Nephron (organoid): ENCODE results near the gene STEAP3.

Source experiments
- H3K27ac Mint-ChIP-seq, 3 experiments: 2 replicates each; pipeline ENCODE4 v1.8.0; 2020; ENCODE audit warnings: mixed read lengths in 3 of 3, mild to moderate bottlenecking in 2 of 3, moderate library complexity in 1 of 3
- H3K27me3 Mint-ChIP-seq: 2 replicates; pipeline ENCODE4 v1.8.0; 2021; ENCODE audit warnings: low read depth, mild to moderate bottlenecking, moderate library complexity, mixed read lengths
- H3K36me3 Mint-ChIP-seq: 2 replicates; pipeline ENCODE4 v1.8.0; 2020; ENCODE audit warnings: low read depth, mixed read lengths
- H3K4me1 Mint-ChIP-seq: 2 replicates; pipeline ENCODE4 v1.8.0; 2020; ENCODE audit warnings: mixed read lengths
- H3K4me3 Mint-ChIP-seq, 3 experiments: 2 replicates each; pipeline ENCODE4 v1.8.0; 2020; ENCODE audit warnings: mild to moderate bottlenecking in 3 of 3, mixed read lengths in 3 of 3, moderate library complexity in 2 of 3
- H3K9me3 Mint-ChIP-seq: 2 replicates; pipeline ENCODE4 v1.8.0; 2020; ENCODE audit warnings: mixed read lengths
- TF ChIP-seq, protein P1 (sequence below), 3 experiments: fragments of 200-600 bp; sonication (generic); IDR thresholded peaks; one replicate each; pipeline ENCODE4 v1.5.0; 2021; ENCODE audit warnings: antibody characterized with exemption in 3 of 3; ENCODE audit not compliant: unreplicated experiment in 3 of 3

The STEAP3 gene, protein sequence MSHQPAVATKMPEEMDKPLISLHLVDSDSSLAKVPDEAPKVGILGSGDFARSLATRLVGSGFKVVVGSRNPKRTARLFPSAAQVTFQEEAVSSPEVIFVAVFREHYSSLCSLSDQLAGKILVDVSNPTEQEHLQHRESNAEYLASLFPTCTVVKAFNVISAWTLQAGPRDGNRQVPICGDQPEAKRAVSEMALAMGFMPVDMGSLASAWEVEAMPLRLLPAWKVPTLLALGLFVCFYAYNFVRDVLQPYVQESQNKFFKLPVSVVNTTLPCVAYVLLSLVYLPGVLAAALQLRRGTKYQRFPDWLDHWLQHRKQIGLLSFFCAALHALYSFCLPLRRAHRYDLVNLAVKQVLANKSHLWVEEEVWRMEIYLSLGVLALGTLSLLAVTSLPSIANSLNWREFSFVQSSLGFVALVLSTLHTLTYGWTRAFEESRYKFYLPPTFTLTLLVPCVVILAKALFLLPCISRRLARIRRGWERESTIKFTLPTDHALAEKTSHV

DNA sequence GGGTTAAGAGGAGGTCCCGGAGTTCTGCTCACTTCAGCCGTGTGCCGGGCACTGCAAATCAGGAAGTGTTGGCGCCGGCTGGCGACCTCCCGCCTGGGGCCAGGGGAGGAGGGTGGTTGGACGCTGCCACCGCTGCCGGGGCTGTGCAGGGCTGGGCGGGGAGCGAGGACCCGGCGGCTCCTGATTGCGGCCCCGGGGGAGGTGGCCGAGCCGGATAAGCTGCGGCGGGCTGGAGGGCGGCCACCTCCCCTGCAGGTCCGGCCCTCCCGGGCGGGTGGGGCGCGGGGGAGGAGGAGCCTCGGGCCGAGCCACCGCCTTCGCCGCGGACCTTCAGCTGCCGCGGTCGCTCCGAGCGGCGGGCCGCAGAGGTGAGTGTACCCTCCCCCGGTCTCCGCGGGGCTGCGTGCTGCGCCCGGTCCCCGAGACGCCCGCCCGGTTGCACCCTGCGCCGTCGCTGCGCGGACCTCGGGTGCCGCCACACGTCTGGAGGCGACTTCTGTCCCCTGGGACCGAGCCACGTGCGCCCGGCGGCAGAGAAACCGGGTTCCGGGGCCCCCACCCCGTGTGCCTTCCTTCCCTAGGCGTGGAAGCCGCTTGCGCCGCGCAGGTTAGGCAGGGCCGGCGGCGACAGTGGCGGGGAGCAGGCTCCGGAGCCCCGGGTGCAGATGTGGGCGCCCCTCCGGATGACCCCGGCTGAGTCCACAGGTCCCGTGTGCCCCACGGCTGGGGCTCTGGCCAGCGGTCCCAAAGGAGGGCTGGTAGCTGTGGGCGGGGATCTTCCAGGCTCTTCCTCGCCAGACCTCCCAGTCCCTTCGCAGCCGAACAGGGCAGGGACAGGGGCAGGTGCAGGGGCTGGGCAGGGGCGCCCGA lies at the start of gene STEAP3:
Gene STEAP3 (plus strand): TSS at position 314 of the 870 bp plus-strand sequence. CDS start 7,179 bp downstream, outside the sequence.
- H3K27ac Mint-ChIP-seq: no peak within 1 kb of the TSS
- TF ChIP-seq, protein P1, sequence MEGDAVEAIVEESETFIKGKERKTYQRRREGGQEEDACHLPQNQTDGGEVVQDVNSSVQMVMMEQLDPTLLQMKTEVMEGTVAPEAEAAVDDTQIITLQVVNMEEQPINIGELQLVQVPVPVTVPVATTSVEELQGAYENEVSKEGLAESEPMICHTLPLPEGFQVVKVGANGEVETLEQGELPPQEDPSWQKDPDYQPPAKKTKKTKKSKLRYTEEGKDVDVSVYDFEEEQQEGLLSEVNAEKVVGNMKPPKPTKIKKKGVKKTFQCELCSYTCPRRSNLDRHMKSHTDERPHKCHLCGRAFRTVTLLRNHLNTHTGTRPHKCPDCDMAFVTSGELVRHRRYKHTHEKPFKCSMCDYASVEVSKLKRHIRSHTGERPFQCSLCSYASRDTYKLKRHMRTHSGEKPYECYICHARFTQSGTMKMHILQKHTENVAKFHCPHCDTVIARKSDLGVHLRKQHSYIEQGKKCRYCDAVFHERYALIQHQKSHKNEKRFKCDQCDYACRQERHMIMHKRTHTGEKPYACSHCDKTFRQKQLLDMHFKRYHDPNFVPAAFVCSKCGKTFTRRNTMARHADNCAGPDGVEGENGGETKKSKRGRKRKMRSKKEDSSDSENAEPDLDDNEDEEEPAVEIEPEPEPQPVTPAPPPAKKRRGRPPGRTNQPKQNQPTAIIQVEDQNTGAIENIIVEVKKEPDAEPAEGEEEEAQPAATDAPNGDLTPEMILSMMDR (IDR thresholded peaks at IDR 0.05; ENCODE audit: unreplicated experiment in 3 of 3): no peak
- peaks cover 74% of the 10 kb centered on the region for H3K27me3 Mint-ChIP-seq
- peaks cover 7% of the 10 kb centered on the region for H3K4me1 Mint-ChIP-seq
- peak within 1 kb of the TSS; percentile 62 to 70 (median 68) for H3K4me3 Mint-ChIP-seq
- no peaks in the 10 kb centered on the region for H3K36me3 Mint-ChIP-seq
- no peaks in the 10 kb centered on the region for H3K9me3 Mint-ChIP-seq

DNA sequence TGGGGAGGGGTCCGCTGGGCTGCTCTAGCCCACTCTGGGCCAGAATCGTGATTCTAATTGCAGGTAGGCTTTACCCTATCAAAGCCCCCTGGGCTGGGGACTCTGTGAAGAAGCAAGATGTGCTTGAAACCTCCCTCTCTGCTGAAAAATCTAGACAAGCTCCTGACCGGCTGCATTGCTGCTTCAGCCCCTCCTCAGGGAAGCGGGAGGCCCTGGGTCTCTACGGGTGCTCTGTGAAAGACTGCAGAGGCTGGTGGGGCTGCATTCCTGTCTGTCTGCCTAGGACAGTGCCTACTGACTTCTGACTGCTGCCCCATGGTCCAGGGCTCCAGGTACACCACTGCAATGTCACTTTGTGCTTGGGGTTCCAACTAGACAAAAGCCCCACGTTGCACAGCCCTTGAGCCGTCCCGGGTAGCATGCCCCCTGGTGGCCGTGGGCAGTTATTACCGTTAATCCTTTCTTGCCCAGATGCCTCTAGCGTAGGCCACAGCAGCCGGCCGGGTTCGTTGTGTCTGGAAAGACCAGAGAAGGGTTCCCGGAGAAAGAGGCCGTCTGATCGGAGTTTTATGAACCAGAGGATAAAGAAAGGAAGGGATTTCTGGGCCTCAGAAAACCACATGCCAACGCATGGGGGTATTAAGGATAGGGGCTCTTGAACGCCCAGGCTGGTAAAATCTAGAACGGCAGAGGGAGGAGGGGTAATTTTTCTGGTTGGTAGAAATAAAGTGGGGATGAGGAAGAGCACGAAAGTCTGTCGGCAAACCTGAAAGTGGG lies 49.2 kb upstream of the STEAP3 start:
- Mint-ChIP-seq H3K9me3 (no peaks in the 10 kb centered on the region), H3K27me3 (peaks cover 35% of the 10 kb centered on the region), H3K4me3 (no peak overlapping the region), H3K36me3 (no peaks in the 10 kb centered on the region), H3K27ac (no peak overlapping the region), H3K4me1 (no peaks in the 10 kb centered on the region)
- TF ChIP-seq, protein P1 (IDR thresholded peaks at IDR 0.05; ENCODE audit: unreplicated experiment in 3 of 3): peak; percentile 44 to 64 (median 55)

DNA sequence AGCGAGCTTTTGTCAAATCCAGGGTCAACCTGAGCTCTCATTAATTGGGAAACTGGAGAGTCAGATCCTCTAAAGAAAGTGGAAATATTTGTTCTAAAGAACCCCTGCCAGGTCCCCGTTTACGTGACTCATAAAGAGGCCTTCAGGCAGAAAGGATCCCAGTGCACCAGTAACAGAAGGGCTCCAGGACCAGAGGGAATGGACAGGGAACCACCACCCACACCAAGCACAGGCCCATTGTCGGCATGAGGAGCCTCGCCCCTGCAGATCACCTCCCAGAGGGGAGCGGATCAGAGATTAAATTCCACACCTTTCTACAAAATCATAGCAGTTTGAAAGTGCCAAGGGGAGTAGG lies 48.7 kb upstream of the STEAP3 start:
- no peaks in the 10 kb centered on the region for H3K4me1 Mint-ChIP-seq
- H3K36me3 Mint-ChIP-seq: no peaks in the 10 kb centered on the region
- H3K9me3 Mint-ChIP-seq: no peaks in the 10 kb centered on the region
- H3K27me3 Mint-ChIP-seq: peaks cover 31% of the 10 kb centered on the region
- no peak overlapping the region for H3K27ac Mint-ChIP-seq
- TF ChIP-seq, protein P1 (IDR thresholded peaks at IDR 0.05; ENCODE audit: unreplicated experiment in 3 of 3): no peak
- no peak overlapping the region for H3K4me3 Mint-ChIP-seq

DNA sequence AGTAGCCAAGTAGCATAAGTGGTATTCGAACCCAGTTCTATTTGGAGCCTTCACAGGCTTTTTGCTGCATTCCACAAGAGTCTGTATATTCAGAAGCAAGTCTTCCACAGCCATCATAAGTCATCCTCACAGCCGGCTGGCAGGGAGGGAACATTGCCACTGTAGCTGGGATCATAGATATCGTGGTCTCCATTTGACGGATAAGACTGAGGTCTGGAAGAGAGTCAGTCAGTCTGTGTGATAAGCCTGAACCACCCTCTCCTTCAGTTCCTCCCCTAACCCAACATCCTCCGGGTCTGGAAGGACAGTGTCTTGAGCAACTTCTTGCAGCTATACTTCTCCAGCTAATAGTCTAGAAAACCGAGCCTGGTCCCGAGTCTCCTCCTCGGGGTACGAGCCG lies 48.1 kb upstream of the STEAP3 start:
- no peak overlapping the region for H3K4me3 Mint-ChIP-seq
- H3K9me3 Mint-ChIP-seq: no peaks in the 10 kb centered on the region
- TF ChIP-seq, protein P1 (IDR thresholded peaks at IDR 0.05; ENCODE audit: unreplicated experiment in 3 of 3): no peak
- peaks cover 31% of the 10 kb centered on the region for H3K27me3 Mint-ChIP-seq
- H3K27ac Mint-ChIP-seq: no peak overlapping the region
- H3K36me3 Mint-ChIP-seq: no peaks in the 10 kb centered on the region
- no peaks in the 10 kb centered on the region for H3K4me1 Mint-ChIP-seq

DNA sequence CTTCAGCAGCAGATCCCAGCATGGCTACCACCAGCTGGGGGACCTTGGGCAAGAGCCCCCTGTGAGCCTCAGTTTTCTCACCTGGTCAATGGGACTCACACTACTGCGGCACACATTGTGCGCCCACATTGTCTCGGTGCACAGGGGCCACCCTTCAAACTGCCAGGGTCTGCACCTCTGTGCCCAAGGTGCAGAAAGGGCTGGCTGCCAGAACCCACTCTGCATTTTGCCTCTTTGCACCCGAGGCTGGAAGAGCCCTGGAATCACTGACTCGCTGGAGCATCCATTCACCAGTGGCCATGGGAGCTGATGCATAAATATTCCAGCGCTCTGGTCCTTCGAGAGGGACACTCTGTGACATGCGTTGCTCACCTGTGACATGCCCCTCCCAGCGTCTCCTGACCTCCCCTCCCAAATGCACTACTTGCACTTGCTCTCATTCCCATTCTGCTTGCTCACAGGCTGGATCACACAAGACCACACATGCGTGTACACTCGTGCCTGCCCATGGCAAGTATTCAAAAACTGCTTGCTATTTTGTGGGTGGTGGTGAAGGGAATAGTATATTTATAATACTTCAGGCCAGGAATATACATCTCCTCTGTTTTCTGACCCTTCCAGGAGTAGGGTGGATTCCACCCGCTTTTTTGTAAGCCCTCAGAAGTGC lies 46.3 kb upstream of the STEAP3 start:
- no peaks in the 10 kb centered on the region for H3K36me3 Mint-ChIP-seq
- peaks cover 5% of the 10 kb centered on the region for H3K4me1 Mint-ChIP-seq
- no peak overlapping the region for H3K4me3 Mint-ChIP-seq
- H3K27me3 Mint-ChIP-seq: peaks cover 26% of the 10 kb centered on the region
- H3K27ac Mint-ChIP-seq: no peak overlapping the region
- no peaks in the 10 kb centered on the region for H3K9me3 Mint-ChIP-seq
- TF ChIP-seq, protein P1 (IDR thresholded peaks at IDR 0.05; ENCODE audit: unreplicated experiment in 3 of 3): no peak
